GM21737 (cell line): ENCODE measurements around the gene ANXA1.

Experiments used
- ATAC-seq: cut with Tn5 transposase; IDR thresholded peaks from one replicate; pipeline ENCODE4 v1.9.1; 2021; ENCODE audit warnings: mild to moderate bottlenecking, moderate library complexity; ENCODE audit not compliant: unreplicated experiment

The ANXA1 gene

GRCh38 chr9:73137914-73138313, 13.8 kb upstream of the ANXA1 start:
- no peak for ATAC-seq

GRCh38 chr9:73138516-73138915, 13.1 kb upstream of the ANXA1 start:
- ATAC-seq, result no peak

DNA sequence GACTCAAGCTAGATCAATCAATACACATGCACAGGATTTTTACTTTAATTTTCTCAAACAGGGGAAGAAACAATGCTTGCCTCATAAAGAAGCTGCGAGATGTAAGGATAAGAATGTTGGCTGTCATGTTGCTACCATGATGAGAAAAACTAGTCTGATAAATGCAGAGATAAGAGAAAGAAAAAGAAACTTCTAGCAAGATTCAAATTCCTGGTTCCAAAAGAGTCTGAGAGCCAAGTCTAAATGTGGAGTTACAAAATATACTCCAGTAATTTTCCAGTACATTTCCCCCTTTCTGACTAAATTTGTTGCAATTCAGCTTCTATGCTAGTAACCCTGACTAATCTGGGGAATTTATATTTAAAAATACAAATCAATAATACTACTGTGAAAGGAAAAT, 10.4 kb upstream of the ANXA1 start:
- no peak for ATAC-seq

GRCh38 chr9:73143711-73144328, 7.8 kb upstream of the ANXA1 start:
- no peak for ATAC-seq

- ATAC-seq, result no peak
Measured at GRCh38 chr9:73146111-73146815, 5.4 kb upstream of the ANXA1 start.

- ATAC-seq, result no peak
Measured at GRCh38 chr9:73148447-73148937, 3.2 kb upstream of the ANXA1 start.

DNA sequence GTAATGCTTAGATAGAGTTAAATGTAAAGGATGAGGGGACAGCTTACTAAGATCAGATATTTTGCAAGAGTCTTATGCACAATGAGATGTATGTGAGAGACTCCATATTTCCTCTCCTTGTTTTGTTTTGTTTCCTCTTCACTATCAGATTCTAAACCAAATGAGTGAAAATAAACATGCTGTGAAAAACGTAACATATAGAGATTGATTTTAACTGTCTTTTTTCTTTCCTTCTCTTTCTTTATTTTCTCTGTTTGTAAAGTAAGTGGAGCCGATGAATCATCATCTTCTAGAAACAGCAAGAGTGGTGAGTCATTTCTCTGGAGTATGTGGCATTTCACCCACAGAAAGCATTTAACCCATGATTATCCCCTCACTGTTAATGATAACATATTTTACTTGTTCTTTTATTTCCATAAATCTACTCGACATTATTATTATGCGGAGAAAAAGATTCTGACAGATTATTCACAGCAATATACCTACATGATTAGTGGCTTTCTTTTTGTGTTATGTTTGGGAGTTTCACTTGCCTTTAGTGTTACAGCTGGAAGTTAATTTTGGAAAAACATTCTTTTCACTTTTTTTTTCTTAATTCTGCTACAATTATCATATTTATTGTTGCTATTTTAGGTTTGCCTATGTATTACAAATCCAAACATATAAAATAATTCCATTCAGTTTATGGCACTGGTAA, 2.1 kb upstream of the ANXA1 start:
- ATAC-seq, result peak; percentile 79

GRCh38 chr9:73152543-73152844, 829 bp downstream of the ANXA1 start:
- no peak for ATAC-seq

- ATAC-seq, result no peak
Measured at GRCh38 chr9:73152953-73153352, 1.3 kb downstream of the ANXA1 start.

DNA sequence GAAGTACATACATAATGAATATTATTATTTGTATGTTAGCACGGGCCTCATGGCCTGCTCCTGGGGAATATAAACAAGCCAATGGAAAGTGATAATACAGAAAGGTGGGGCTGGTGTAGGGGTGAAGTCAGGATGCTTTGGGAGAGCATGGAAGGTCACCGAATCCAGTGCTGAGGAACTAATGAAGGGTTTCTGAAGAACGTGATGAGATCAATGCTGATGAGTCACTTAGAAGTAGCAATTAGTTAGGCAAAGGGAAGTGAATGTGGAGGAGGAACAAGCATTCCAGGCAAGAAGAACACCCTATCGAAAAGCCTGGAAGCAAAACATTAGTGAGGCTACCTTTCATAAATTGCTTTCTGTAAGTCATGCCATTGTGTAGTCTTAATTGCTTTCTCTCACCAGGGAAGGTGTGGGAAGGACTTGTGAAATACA, 2.1 kb downstream of the ANXA1 start:
- no peak for ATAC-seq

DNA sequence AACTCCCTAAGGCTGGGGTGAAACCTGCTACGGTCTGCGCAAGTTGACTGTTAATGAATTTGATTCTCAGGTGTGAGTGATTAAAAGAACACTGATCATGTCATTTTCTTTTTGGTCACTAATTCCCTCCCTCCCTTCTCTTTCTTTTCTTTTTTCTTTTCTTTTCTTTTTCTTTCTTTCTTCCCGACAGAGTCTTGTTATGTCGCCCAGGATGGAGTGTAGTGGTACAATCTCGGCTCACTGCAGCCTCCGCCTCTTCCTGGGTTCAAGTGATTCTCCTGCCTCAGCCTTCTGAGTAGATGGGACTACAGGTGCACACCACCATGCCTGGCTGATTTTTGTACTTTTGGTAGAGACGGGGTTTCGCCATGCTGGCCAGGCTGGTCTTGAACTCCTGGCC, 2.6 kb downstream of the ANXA1 start:
- ATAC-seq, result no peak

DNA sequence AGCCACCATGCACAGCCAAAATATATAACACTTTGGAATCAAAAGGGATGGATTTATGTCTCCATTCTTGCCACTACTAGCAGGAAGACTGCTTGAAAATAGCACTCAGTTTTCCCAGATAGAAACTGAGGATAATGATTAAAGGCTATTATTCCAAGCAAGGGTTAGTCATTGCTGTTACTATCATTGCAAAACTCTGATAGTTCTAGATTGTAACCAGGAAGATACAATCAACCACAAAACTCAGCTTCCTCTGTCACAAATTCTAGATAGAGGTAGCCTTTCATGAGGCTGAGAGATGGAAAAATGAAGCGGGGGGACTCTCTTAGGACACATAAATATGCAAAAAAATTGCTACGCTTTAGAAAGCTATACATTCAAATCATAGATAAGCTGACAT, 3.1 kb downstream of the ANXA1 start:
- ATAC-seq, result no peak

DNA sequence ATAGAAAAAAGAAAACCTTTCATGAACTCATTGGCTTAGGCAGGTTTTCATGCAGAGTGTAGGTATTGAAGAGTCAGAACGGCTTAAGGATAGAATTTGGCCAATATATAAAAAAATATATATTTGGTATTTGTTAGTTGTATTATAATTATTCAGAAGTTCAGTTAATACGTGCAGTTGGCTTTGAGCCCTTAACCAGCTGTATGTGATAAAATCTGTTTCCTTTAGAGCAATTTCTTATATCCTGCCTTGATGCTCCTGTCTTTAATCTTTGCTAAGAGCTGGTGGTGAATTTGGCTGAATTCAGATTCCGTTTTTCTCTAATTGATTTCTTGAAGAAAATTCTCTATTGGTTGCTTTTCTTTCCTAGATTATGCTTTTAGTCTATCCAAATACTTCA, 3.7 kb downstream of the ANXA1 start:
- ATAC-seq, result no peak

GRCh38 chr9:73155968-73156864, 4.6 kb downstream of the ANXA1 start:
- ATAC-seq, result no peak

DNA sequence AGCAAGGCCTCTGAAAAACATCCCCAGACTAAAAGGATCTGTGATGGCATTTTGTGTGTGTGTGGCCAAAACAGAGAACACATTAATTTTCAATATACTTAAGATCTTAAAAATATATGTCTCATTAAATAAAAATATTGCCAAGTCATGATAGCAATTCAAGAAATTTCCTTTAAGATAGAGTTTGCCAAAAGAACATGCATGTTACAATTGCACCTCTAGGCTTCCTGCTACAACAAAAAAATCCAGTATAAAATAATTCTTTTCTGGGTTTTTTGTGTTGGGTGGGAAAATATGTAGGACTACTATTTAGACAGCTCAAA, 5.2 kb downstream of the ANXA1 start:
- ATAC-seq, result no peak

- no peak for ATAC-seq
Measured at GRCh38 chr9:73157811-73158210, 6.1 kb downstream of the ANXA1 start.

DNA sequence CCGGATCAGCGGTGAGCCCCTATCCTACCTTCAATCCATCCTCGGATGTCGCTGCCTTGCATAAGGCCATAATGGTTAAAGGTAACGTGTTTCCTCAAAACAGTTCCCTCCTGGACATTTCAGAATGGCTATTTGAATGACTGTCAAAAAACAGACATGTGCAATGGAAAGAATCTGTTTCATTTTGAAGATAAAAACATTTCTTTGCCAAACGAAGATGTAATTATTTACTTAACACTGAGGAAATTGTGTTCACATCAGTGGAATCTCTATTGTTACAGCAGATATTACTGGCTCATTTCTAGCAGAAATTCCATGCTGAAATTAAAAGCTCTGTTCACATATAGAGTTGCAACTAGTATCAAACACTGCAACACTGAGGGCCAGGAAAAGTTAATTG, 7.1 kb downstream of the ANXA1 start:
- ATAC-seq, result no peak

DNA sequence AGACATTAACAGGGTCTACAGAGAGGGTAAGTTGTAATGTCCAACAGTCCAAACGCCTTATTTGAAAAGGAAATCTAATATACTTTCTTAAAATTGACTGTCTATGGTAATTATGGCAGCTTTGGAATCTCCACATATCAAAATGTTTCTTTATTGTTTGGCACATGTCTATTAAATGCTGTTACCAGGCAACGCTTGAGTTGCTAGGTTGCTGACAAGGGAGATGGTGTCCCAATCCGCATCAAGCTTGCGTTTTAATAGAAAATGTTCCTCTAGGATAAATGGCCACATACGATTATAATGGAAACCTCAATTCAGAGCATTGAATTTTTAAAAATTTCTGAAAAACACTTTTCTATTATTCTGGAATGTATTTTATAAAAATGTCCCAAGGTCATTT, 9.2 kb downstream of the ANXA1 start:
- ATAC-seq, result no peak

DNA sequence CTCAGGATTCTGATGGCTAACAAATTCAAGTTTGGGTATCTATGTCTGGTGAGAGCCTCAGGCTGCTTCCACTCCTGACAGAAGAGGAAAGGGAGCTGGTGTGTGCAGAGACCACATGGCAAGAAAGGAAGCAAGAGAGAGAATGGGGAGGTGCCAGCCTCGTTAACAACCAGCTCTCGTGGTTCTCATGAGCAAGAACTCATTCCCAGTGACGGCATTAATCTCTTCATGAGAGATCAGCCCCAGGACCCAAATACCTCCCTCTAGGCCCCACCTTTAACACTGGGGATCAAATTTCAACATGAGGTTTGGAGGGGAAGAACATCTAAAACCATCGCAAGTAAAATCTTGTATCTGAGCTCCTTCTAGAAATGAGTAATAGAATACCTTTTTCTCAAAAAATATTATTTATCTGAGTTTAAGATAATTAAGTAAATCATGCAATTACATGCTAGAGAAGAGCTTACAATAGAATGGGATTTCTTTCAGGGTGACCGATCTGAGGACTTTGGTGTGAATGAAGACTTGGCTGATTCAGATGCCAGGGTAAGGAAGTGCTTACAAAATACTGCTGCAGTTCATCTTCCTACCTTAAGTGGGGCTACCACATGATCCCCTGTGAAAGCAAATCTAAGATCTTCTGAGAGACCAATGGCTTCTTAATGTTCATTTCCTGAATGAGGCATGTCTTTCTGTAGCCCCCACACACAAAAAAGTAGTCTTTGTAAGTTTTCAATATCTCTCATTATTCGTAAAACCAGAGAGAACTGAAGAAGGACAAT, 11.5 kb downstream of the ANXA1 start:
- no peak for ATAC-seq

GRCh38 chr9:73165911-73166310, 14.2 kb downstream of the ANXA1 start:
- ATAC-seq, result no peak

DNA sequence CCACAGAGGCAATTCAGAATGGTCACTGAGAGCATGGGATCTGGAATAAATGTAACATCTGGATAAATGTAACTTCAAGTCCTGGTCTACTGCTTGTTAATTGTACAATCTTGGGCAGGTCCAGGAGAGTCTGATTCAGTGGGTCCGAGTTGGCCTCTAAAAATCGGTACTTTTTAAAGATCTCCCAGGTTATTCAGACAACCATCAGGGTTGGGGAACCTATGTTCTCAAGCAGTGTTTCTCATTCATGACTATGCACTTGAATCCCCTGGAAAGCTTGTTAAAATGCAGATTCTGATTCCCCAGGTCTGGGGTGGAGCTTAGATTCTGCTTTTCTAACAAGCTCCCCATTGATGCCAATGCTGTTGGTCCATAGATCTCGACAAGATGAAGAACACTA, 14.8 kb downstream of the ANXA1 start:
- ATAC-seq, result no peak
